Hepatocyte (in vitro differentiated cells): ENCODE data around the gene AQP7.

Source experiments
- EZH2 ChIP-seq: fragments of 200-600 bp; sonication (generic); IDR thresholded peaks from 2 replicates; pipeline ENCODE4 v1.6.1; 2016; ENCODE audit warnings: antibody characterized with exemption, mild to moderate bottlenecking, borderline replicate concordance
- EZH2phosphoT487 ChIP-seq: fragments of 200-600 bp; sonication (generic); IDR thresholded peaks from one replicate; pipeline ENCODE4 v1.6.1; 2018; ENCODE audit warnings: antibody characterized with exemption, mild to moderate bottlenecking, low read depth, moderate library complexity; ENCODE audit not compliant: unreplicated experiment, severe bottlenecking

DNA sequence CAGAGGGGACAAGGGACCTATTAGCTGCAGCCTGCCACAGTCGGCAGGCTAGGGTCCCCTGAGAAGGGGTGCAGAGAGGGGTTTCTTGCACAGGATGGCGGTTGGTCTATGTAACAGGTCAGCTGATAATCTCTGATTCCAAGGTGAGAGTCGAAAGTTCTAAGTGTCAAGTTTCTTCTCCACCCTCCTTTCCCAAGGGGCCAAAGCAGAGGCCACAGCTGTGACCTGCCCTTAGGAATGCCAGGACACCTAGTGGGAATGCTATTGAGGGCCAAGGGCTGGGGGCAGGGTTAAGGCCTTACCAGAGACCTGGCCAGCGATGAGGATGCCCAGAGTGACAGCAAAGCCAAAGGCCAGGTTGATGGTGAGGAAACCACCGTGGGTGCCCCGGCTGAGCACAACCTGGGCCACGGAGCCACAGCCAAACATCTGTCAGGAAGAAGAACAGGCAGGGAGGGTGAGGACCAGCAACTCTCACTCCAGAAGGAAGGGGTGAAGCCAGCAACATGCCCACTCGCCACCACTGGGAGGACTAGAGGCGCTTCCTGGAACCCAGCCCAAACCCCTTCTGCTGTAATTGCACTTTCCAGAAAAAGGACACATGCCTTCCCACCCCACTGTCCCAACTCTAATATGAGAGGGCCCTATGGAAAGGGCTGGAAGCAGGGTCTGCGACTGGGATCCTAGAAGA is 41.2 kb upstream of the AQP7 start:
- TF ChIP-seq EZH2phosphoT487 (no peak), EZH2 (no peak)
